Stomach (tissue), 9 donors: ENCODE data around the gene GREB1L. TPM values are rescaled to one million over a fixed set of nuclear protein-coding genes. Genes with fewer than 3 reads are reported as not detected.

Experiments
- DNase-seq, 2 donors: peaks; one replicate each; pipeline versions ENCODE4 v3.0.0 to v3.0.0-alpha.2; 2013 to 2019
- H3K27ac ChIP-seq, 5 donors: fragments of 200-600 bp in 4 of 5; sonication (generic) in 4 of 5; one replicate each; pipeline ENCODE4 v1.5.1; 2013 to 2019; ENCODE audit warnings: mild to moderate bottlenecking in 1 of 5, moderate library complexity in 1 of 5
- H3K27me3 ChIP-seq, 3 donors: fragments of 200-600 bp; sonication (generic); one replicate each; pipeline ENCODE4 v1.5.1; 2017 to 2019; ENCODE audit warnings: mixed run types in 1 of 3
- H3K36me3 ChIP-seq, 4 donors: fragments of 200-600 bp; sonication (generic); 1 replicate in 3 of 4; 2 replicates in 1 of 4; pipeline ENCODE4 v1.5.1; 2016 to 2019
- H3K4me1 ChIP-seq, 4 donors: fragments of 200-600 bp; sonication (generic); one replicate each; pipeline ENCODE4 v1.5.1; 2016 to 2019
- H3K4me3 ChIP-seq, 4 donors: fragments of 200-600 bp; sonication (generic) in 3 of 4; one replicate each; pipeline ENCODE4 v1.5.1; 2016 to 2019; ENCODE audit warnings: mild to moderate bottlenecking in 1 of 4
- H3K9me3 ChIP-seq, 4 donors: fragments of 200-600 bp; sonication (generic); one replicate each; pipeline ENCODE4 v1.5.1; 2016 to 2019
- CTCF ChIP-seq, 7 experiments: fragments of 450-650 bp in 4 of 7; fragments of 200-600 bp in 3 of 7; sonication (generic) in 3 of 7; IDR thresholded peaks; one replicate each; pipeline ENCODE4 v1.5.1; 2016 to 2019; ENCODE audit warnings: antibody characterized with exemption in 7 of 7, control low read depth in 2 of 7, mild to moderate bottlenecking in 1 of 7
- EP300 ChIP-seq: sonication (generic); formaldehyde crosslinking; IDR thresholded peaks from one replicate; pipeline ENCODE4 v1.6.1; 2017; ENCODE audit warnings: antibody characterized with exemption
- POLR2A ChIP-seq, 4 donors: fragments of 450-650 bp; IDR thresholded peaks; one replicate each; pipeline ENCODE4 v1.6.1; 2016; ENCODE audit warnings: antibody characterized with exemption in 4 of 4, control low read depth in 2 of 4, mild to moderate bottlenecking in 1 of 4, moderate library complexity in 1 of 4
- POLR2AphosphoS5 ChIP-seq, 3 donors: sonication (generic); formaldehyde crosslinking; IDR thresholded peaks; one replicate each; pipeline ENCODE4 v1.6.1; 2016; ENCODE audit warnings: antibody characterized with exemption in 3 of 3
- WGBS, 5 donors: extraction: QIAGEN DNeasy Blood & Tissue Kit in 3 of 5; methylation state at CpG; one replicate each; pipeline versions ENCODE4 v1.1.5 to v1.1.7; 2013 to 2018; 5-methylcytosine and 5-hydroxymethylcytosine counted together
- intact Hi-C: fragments of 100-400 bp; cut with DNase I; formaldehyde crosslinking; loops from one replicate; pipeline ENCODE4 v1.15.1; 2023; ENCODE audit warnings: low total_unique reads
- polyA plus RNA-seq, 3 donors: library from polyadenylated mRNA; stranded (reverse); fragments of 200-250 nt; gene quantifications; one replicate each; pipeline ENCODE4 v1.2.3, GENCODE V29; 2013
- total RNA-seq, 5 donors: library from RNA; depleted of rRNA; stranded (reverse); fragments of >200 nt; gene quantifications; one replicate each; pipeline versions ENCODE4 v1.1.0 to v1.2.3, GENCODE V29; 2014 to 2016
- donor health status: healthy with polysubstance abuse.
- donor health status: Bipolar disorder and iron deficiency.
- donor health status: healthy.

GREB1L gene
- total and polyA plus RNA-seq, 8 donors: 0.15 to 77.6 (median 0.45) TPM; not detected in 1

GRCh38 chr18:21389903-21390302, 147.9 kb downstream of the GREB1L start:
- no peaks in the 10 kb centered on the region for H3K36me3 ChIP-seq
- TF ChIP-seq POLR2A (IDR thresholded peaks at IDR 0.05): no peak
- no peak for TF ChIP-seq POLR2AphosphoS5 (IDR thresholded peaks at IDR 0.05)
- TF ChIP-seq EP300: no peak
- no peak for TF ChIP-seq CTCF (IDR thresholded peaks at IDR 0.05)
- no peak overlapping the region for H3K27ac ChIP-seq
- no peaks in the 10 kb centered on the region for H3K4me1 ChIP-seq
- 92 to 100% (median 97%) methylated on average over 1 of the region's 1 CpG for WGBS, 5 donors
- H3K9me3 ChIP-seq: no peaks in the 10 kb centered on the region
- DNase-seq: no peak
- no peak overlapping the region for H3K4me3 ChIP-seq
- intact Hi-C loops: no loop called here
- H3K27me3 ChIP-seq: no peaks in the 10 kb centered on the region

- Histone ChIP-seq H3K9me3 (no peaks in the 10 kb centered on the region), H3K4me3 (no peak overlapping the region), H3K4me1 (no peaks in the 10 kb centered on the region), H3K27me3 (no peaks in the 10 kb centered on the region), H3K36me3 (no peaks in the 10 kb centered on the region), H3K27ac (peak overlapping the region in 2 of 5 donors; percentile 32 to 42)
- intact Hi-C loops: no loop called here
- TF ChIP-seq POLR2AphosphoS5 (IDR thresholded peaks at IDR 0.05): peak in 2 of 3 donors; percentile 31 to 43
- TF ChIP-seq CTCF (IDR thresholded peaks at IDR 0.05): no peak
- no peak for TF ChIP-seq POLR2A (IDR thresholded peaks at IDR 0.05)
- 28 to 47% (median 35%) methylated on average over 3 of the region's 3 CpGs for WGBS, 5 donors
- peak in 1 of 2 donors; percentile 26 for DNase-seq
Observed at GRCh38 chr18:21391074-21391673, 149.1 kb downstream of the GREB1L start.

DNA sequence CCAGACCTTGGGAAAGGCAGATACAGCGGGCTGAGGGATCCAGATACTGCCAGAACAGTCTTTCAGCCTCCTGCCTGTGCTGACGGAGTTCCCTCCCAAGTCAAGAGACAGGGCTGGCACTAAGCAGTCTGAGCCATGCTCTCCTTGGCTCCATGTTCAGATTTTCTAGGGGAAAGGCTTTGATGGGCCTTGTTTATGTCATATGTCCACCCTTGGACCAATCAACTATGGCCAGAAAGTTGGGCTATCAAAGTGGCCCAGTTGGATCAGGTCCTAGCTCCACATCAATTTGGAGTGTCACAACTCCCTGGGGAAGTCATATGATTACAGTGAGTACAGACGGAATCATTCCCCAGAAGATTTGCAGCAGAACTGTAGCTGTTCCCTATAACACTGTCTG, 152.0 kb downstream of the GREB1L start:
- Histone ChIP-seq H3K27ac (no peak overlapping the region), H3K27me3 (no peaks in the 10 kb centered on the region), H3K4me1 (no peaks in the 10 kb centered on the region), H3K9me3 (no peaks in the 10 kb centered on the region), H3K4me3 (no peak overlapping the region), H3K36me3 (no peaks in the 10 kb centered on the region)
- WGBS, 5 donors: 72 to 96% (median 85%) methylated on average over 3 of the region's 3 CpGs
- intact Hi-C loops: no loop called here
- peak in 1 of 2 donors; percentile 5 for DNase-seq
- TF ChIP-seq POLR2AphosphoS5 (IDR thresholded peaks at IDR 0.05) (no peak), EP300 (no peak), POLR2A (IDR thresholded peaks at IDR 0.05) (no peak), CTCF (IDR thresholded peaks at IDR 0.05) (no peak)

DNA sequence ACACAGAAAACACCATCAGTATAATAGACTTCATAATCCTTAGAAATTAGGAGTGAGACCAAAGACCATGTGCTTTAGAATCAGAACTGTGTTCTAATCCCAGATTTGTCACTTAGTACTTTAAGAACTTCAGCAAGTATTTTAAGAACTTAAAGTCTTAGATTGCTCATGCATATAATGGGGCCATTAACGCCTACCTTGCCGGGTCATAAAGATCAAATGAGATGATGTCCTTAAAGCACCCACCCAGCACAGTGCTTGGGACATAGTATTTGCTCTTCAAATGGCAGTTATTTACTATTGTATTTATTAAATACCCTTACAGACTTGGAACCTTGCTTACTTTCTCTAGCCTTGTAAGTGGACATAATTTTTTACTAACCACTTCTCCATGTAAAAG, 156.1 kb downstream of the GREB1L start:
- TF ChIP-seq POLR2A (IDR thresholded peaks at IDR 0.05) (no peak), EP300 (no peak), CTCF (IDR thresholded peaks at IDR 0.05) (no peak), POLR2AphosphoS5 (IDR thresholded peaks at IDR 0.05) (no peak)
- WGBS, 5 donors: 56 to 74% (median 67%) methylated on average over 2 of the region's 2 CpGs
- Histone ChIP-seq H3K27me3 (no peaks in the 10 kb centered on the region), H3K4me3 (no peak overlapping the region), H3K27ac (no peak overlapping the region), H3K36me3 (no peaks in the 10 kb centered on the region), H3K4me1 (no peaks in the 10 kb centered on the region), H3K9me3 (no peaks in the 10 kb centered on the region)
- intact Hi-C loops: no loop called here
- no peak for DNase-seq
